HG02852 (cell line): ENCODE measurements around the gene KLC1.

Experiments
- ATAC-seq: cut with Tn5 transposase; IDR thresholded peaks from one replicate; pipeline ENCODE4 v1.9.1; 2021; ENCODE audit warnings: mild to moderate bottlenecking, moderate library complexity; ENCODE audit not compliant: unreplicated experiment

The KLC1 gene

GRCh38 chr14:103716091-103716801 lies 87.2 kb downstream of the KLC1 start:
- ATAC-seq = no peak

- no peak for ATAC-seq
Measured at GRCh38 chr14:103716899-103717411, 87.9 kb downstream of the KLC1 start.

- ATAC-seq = no peak
Measured at GRCh38 chr14:103718572-103718971, 89.6 kb downstream of the KLC1 start.

GRCh38 chr14:103719751-103720150 lies 90.7 kb downstream of the KLC1 start:
- no peak for ATAC-seq

- ATAC-seq = no peak
Measured at GRCh38 chr14:103721334-103722120, 92.5 kb downstream of the KLC1 start.

GRCh38 chr14:103723748-103724081 lies 94.7 kb downstream of the KLC1 start:
- no peak for ATAC-seq

- no peak for ATAC-seq
Measured at GRCh38 chr14:103724116-103724515, 95.1 kb downstream of the KLC1 start.

GRCh38 chr14:103725001-103725682 lies 96.1 kb downstream of the KLC1 start:
- ATAC-seq = no peak

- no peak for ATAC-seq
Measured at GRCh38 chr14:103725739-103726395, 96.9 kb downstream of the KLC1 start.

GRCh38 chr14:103726474-103726873 lies 97.5 kb downstream of the KLC1 start:
- ATAC-seq = no peak

- no peak for ATAC-seq
Measured at GRCh38 chr14:103727313-103727980, 98.4 kb downstream of the KLC1 start.

- no peak for ATAC-seq
Measured at GRCh38 chr14:103728141-103728540, 99.1 kb downstream of the KLC1 start.

- no peak for ATAC-seq
Measured at GRCh38 chr14:103728721-103729120, 99.7 kb downstream of the KLC1 start.

GRCh38 chr14:103729496-103730448 lies 100.8 kb downstream of the KLC1 start:
- ATAC-seq = no peak

GRCh38 chr14:103730490-103731035 lies 101.6 kb downstream of the KLC1 start:
- ATAC-seq = no peak

- no peak for ATAC-seq
Measured at GRCh38 chr14:103731481-103731880, 102.5 kb downstream of the KLC1 start.

GRCh38 chr14:103731916-103732867 lies 103.2 kb downstream of the KLC1 start:
- ATAC-seq = no peak
